Glomerular visceral epithelial cell (primary cell): ENCODE results near the gene XPA.
"Not testable (repeated sequence)": the region's sequence is repeated elsewhere in the genome, so short reads cannot be mapped to it uniquely, and the experiment has no call there.

Experiments
- DNase-seq: peaks from one replicate; pipeline ENCODE4 v3.0.0-alpha.2; 2016; ENCODE audit errors: extremely low spot score

The XPA gene

GRCh38 chr9:97696803-97697601 is at the start of gene XPA:
Gene XPA (minus strand): TSS chr9:97697340. CDS start chr9:97697292, 48 bp downstream.
- DNase-seq: peak; percentile 97

- DNase-seq: no peak
Measured at GRCh38 chr9:97744710-97745708, 47.9 kb upstream of the XPA start.

DNA sequence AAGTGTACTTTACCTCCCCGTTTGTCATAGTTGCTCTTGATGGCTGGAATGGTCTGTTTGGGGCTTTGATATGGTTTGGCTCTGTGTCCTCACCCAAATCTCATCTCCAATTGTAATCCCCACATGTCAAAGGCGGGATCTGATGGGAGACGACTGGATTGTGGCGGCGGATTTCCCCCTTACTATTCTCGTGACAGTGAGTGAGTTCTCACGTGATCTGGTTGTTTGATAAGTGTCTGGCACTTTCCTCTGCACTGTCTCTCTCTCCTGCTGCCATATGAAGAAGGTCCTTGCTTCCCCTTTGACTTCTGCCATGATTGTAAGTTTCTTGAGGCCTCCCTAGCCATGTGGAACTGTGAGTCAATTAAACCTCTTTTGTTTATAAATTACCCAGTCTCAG is 46.9 kb upstream of the XPA start:
- not testable (repeated sequence) for DNase-seq

DNA sequence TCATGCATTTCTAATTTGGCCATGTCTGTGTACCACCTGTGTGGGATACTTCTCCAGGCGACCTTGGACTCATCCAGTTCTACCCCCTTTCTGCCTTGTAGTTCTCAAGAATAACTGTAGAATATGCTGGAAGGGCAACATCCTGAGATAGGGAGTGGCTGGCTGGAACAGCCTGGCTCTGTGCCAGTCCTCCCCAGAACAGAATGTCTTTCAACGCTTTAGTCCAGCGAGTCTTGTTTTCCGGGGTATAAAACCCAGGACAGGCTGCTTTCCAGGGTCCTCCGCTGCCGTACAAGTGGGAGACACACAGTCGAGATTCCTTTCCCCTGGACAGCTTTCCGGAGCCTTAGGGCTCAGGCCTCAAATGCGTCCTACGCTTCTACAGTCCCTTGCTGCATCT is 45.4 kb upstream of the XPA start:
- no peak for DNase-seq

DNA sequence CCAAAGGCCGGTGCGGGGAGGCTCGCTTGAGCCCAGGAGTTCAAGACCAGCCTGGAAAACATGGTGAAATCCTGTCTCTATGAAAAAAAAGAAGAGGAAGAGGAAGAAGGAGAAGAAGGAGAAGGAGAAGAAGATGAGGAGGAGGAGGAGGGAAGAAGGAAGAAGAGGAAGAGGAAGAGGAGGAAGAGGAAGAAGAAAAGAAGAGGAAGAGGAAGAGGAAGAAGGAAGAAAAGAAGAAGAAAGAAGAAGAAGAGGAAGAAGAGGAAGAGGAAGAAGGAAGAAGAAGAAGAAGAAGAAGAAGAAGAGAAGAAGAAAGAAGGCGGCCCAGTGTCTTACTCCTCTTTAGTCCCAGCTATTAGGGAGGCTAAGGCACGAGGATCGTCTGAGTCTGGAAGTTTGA is 44.8 kb upstream of the XPA start:
- no peak for DNase-seq

- DNase-seq: peak; percentile 66
Measured at GRCh38 chr9:97740848-97741821, 44.0 kb upstream of the XPA start.

- no peak for DNase-seq
Measured at GRCh38 chr9:97737429-97737828, 40.3 kb upstream of the XPA start.

- no peak for DNase-seq
Measured at GRCh38 chr9:97735070-97735600, 38.0 kb upstream of the XPA start.

- no peak for DNase-seq
Measured at GRCh38 chr9:97726716-97727115, 29.6 kb upstream of the XPA start.

- DNase-seq: no peak
Measured at GRCh38 chr9:97723819-97724218, 26.7 kb upstream of the XPA start.

- DNase-seq: no peak
Measured at GRCh38 chr9:97722331-97722730, 25.2 kb upstream of the XPA start.

DNA sequence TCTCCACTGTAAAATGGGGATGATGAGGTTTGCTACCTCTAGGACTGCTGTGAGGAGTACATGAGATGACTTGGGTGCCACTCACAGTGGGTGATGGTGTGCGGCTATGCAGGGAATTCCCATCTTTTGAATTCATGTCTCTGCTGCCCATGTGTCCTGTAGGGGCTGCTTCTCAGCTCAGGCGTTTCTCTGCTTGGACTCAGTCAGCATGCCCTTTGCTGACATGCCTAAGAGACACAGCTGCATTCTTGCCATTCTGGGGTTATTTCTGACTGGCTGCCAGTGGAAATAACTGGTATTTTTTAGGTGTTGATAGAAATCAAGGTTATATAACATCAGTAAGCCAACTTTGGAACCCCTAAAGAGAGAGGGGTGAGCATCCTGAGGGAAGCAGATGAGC is 24.3 kb upstream of the XPA start:
- DNase-seq: no peak

- no peak for DNase-seq
Measured at GRCh38 chr9:97717866-97718265, 20.7 kb upstream of the XPA start.

- DNase-seq: peak; percentile 90
Measured at GRCh38 chr9:97714435-97714834, 17.3 kb upstream of the XPA start.

DNA sequence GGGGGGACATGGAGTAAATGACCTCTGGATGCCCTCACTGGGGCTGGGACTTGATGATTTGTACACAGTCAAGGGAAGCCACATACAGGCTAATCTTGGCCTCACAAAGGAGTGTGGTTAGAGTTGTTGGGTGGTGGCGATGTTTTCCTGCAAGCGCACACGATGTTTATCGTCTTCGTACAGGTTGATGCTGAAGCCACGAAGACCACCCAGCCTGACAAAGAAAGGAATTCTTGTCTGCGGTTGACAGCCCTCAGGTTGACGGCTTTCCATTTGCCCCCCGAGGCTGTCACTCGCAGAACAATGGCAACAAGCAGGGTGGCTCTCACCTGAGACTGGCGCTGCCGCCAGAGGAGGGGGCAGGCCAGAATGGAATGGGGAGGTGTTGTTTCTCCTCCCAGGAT is 14.1 kb upstream of the XPA start:
- DNase-seq: no peak

GRCh38 chr9:97710356-97711222 is 13.4 kb upstream of the XPA start:
- DNase-seq: peak; percentile 74

- no peak for DNase-seq
Measured at GRCh38 chr9:97706246-97706645, 9.1 kb upstream of the XPA start.

GRCh38 chr9:97705354-97705950 is 8.3 kb upstream of the XPA start:
- peak; percentile 53 for DNase-seq

DNA sequence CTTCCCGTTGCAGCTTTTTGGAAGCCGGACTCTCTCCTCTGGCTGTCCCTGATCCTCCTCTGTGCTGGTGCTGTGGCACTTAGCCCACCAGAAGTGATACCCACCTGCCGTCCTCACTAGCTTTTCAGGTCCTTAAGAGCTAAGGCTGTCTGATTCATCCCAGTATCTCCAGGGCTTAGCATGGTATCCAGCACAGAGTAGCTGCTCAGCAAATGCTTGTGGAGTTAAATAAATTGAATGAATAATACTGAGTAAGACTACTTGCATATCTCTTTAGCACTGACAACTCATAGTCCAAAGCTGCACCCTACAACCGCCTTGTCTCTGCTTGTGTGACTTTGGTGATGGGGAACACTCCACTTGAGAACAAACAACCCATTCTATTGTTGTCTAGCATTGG is 7.7 kb upstream of the XPA start:
- no peak for DNase-seq

- no peak for DNase-seq
Measured at GRCh38 chr9:97704345-97704677, 7.2 kb upstream of the XPA start.
